GM19468 (cell line): ENCODE data around the gene NPLOC4.
"Not testable (repeated sequence)": the region's sequence is repeated elsewhere in the genome, so short reads cannot be mapped to it uniquely, and the experiment has no call there.

Source experiments
- ATAC-seq: cut with Tn5 transposase; IDR thresholded peaks from one replicate; pipeline ENCODE4 v1.9.1; 2021; ENCODE audit warnings: mild to moderate bottlenecking, moderate library complexity, moderate number of reproducible peaks; ENCODE audit not compliant: unreplicated experiment; ENCODE audit errors: extremely low read depth

Gene NPLOC4

DNA sequence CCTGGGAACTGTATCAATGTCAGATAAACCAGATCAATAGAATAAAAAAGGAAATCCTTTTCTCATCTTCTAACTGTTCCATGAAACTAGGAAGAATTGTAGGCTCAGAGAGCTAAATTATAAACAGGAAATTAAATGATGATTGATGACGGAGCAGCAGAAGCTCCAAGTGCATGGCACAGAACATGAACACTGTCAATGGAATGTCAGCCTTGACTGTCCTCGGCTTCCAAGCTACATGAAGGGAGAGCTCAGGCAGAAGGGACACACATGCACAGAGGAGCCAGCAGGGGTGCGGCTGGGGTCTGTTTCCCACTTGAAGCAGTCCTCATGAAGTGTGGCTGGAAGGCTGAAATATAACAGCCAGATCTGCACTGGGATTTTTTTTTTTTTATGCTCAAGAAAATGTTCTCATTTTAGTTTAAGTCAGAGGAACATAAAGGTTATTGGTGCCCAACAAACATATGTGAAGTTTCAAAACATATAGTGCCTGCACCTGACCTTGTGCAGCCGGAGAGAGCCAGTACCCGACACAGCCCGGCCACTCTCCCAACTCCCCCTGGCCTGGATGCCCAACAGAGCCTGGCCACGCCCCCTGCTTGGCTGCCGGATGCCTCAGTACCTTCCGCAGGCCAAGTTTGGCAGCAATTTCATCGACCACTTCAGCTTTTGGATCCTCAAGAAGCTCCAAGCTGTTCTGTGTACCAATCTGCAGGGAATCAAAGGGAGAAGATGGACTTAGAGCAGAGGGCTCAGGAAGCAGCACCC lies 37.0 kb downstream of the NPLOC4 start:
- no peak for ATAC-seq

GRCh38 chr17:81593105-81593871 lies 43.6 kb downstream of the NPLOC4 start:
- ATAC-seq, result no peak

- no peak for ATAC-seq
Measured at GRCh38 chr17:81591971-81592370, 44.9 kb downstream of the NPLOC4 start.

DNA sequence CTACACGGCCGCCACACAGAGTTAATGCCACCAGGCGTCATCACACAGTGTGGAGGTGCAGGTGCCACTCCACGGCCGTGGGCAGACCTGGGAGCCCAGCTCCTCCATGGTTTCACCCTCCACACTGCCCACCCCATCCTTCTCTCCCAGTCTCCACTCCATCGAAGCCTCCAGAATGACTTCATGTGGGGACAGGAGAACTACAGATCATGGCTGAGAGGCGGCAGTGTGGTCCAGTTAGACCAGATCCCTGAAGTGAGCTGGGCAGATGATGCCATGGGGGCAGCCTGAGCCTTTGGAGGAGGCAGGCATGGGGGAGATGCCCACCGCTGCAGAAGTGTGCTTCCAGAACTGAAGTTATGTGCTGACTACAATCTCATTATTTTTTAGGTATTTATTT lies 46.8 kb downstream of the NPLOC4 start:
- ATAC-seq, result no peak

GRCh38 chr17:81589612-81590011 lies 47.3 kb downstream of the NPLOC4 start:
- no peak for ATAC-seq

DNA sequence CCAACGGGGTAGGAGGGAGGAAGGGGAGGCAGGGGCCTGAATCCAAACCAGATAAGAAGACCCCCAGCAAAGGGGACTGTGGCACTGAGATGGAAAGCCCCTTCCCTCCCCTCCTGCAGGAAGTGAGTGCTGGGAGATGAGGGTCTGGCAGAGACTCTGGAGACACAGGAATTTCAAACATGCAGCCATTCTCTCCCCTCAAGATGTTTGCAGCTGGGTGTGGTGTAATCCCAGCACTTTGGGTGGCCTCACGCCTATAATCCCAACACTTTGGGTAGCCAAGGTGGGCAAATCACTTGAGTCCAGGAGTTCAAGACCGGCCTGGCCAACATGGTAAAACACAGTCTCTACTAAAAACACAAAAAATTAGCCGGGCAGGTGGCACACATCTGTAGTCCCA lies 50.8 kb downstream of the NPLOC4 start:
- ATAC-seq, result no peak

DNA sequence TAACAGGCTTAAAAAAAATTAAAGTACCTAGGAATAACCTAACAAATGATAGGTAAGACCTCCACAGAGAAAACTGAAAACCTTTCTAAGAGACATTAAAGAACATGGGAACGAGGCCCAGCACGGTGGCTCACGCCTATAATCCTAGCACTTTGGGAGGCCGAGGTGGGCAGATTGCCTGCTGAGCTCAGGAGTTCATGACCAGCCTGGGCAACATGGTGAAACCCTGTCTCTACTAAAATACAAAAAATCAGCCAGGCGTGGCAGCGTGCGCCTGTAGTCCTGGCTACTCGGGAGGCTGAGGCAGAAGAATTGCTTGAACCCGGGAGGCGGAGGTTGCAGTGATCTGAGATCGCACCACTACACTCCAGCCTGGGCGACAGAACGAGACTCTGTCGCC lies 52.1 kb downstream of the NPLOC4 start:
- ATAC-seq, result not testable (repeated sequence)

- no peak for ATAC-seq
Measured at GRCh38 chr17:81583589-81584342, 53.1 kb downstream of the NPLOC4 start.

- no peak for ATAC-seq
Measured at GRCh38 chr17:81582749-81583148, 54.2 kb downstream of the NPLOC4 start.

- ATAC-seq, result no peak
Measured at GRCh38 chr17:81582341-81582740, 54.6 kb downstream of the NPLOC4 start.

- ATAC-seq, result no peak
Measured at GRCh38 chr17:81581758-81582157, 55.2 kb downstream of the NPLOC4 start.

DNA sequence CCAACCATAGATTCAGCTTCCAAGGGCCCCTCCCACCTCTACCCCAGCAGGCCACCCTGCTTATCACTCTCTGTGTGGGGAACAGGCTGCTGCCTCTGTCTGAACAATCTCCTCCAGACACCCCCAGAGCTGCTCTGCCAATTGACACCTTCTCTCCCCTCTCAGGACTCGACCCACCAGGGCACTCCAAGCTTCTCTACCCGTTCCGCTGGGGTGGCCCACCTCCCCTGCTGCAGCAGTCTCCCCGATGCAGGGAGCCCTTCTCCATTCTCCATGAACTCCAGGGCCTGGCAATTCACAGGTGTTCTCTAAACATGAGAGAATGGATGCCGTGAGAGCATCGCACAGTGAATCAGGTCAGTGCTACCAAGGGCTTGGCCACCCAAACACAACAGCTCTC lies 56.4 kb downstream of the NPLOC4 start:
- ATAC-seq, result no peak

- no peak for ATAC-seq
Measured at GRCh38 chr17:81579821-81580321, 57.0 kb downstream of the NPLOC4 start.

GRCh38 chr17:81579298-81579697 lies 57.6 kb downstream of the NPLOC4 start:
- no peak for ATAC-seq

GRCh38 chr17:81578561-81579225 lies 58.2 kb downstream of the NPLOC4 start:
- no peak for ATAC-seq

GRCh38 chr17:81578038-81578441 lies 58.9 kb downstream of the NPLOC4 start:
- no peak for ATAC-seq

DNA sequence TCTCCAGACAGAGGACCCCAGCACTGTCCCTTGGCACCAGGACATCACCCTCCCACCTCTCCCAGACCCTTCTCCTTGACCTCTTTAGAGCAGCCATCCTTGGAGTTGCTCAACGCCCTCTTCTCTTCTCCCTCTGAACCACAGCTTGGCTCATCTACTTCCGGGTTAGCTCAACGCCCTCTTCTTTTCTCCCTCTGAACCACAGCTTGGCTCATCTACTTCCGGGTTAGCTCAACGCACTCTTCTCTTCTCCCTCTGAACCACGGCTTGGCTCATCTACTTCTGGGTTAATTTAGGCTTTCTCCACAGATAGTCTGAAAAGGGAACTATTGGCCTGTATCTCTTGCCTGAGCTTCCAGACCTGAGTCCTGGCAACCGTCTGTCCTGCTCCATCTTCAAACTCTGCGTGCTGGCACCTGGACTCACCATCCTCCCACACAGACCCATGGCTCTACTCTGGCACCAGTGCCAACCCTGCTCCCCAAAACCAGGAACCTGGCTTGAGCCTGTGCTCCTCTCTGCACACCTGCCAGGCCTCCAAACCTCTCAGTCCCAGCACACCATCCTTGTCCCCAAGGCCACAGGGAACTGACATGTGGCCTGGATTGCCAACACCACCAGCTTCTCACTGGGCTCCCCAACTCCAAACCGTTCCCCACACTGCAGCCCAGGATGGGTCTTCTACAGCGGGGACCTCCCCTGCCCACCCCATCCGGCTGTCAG lies 59.5 kb downstream of the NPLOC4 start:
- no peak for ATAC-seq

GRCh38 chr17:81576621-81577277 lies 60.2 kb downstream of the NPLOC4 start:
- no peak for ATAC-seq

- no peak for ATAC-seq
Measured at GRCh38 chr17:81575836-81576235, 61.1 kb downstream of the NPLOC4 start.
